ENCODE results near the gene MAP7.

Gene MAP7

GRCh38 chr6:136468711-136469110, 81.5 kb downstream of the MAP7 start:
- no peak for DNase-seq (ENCODE audit: extremely low read depth, low read depth)
- TF ChIP-seq CTCF (IDR thresholded peaks at IDR 0.05; ENCODE audit: low read depth, low read length), result no peak

- DNase-seq (ENCODE audit: extremely low read depth, low read depth), result no peak
Observed at GRCh38 chr6:136467186-136467585, 83.0 kb downstream of the MAP7 start.

GRCh38 chr6:136466777-136467176, 83.4 kb downstream of the MAP7 start:
- no peak for TF ChIP-seq CTCF (IDR thresholded peaks at IDR 0.05; ENCODE audit: low read depth, low read length)
- no peak for DNase-seq (ENCODE audit: extremely low read depth, low read depth)

More at GRCh38 chr6:136467186-136467585, 83.0 kb downstream of the MAP7 start:
- no peak for TF ChIP-seq CTCF (IDR thresholded peaks at IDR 0.05; ENCODE audit: low read depth, low read length)

- TF ChIP-seq CTCF (IDR thresholded peaks at IDR 0.05; ENCODE audit: low read depth, low read length), result no peak
- no peak for DNase-seq (ENCODE audit: extremely low read depth, low read depth)
Observed at GRCh38 chr6:136465766-136466303, 84.4 kb downstream of the MAP7 start.

- no peak for TF ChIP-seq CTCF (IDR thresholded peaks at IDR 0.05; ENCODE audit: low read depth, low read length)
- DNase-seq (ENCODE audit: extremely low read depth, low read depth), result no peak
Observed at GRCh38 chr6:136464874-136465273, 85.3 kb downstream of the MAP7 start.

- no peak for DNase-seq (ENCODE audit: extremely low read depth, low read depth)
- no peak for TF ChIP-seq CTCF (IDR thresholded peaks at IDR 0.05; ENCODE audit: low read depth, low read length)
Observed at GRCh38 chr6:136464148-136464547, 86.1 kb downstream of the MAP7 start.

GRCh38 chr6:136463743-136464142, 86.5 kb downstream of the MAP7 start:
- no peak for DNase-seq (ENCODE audit: extremely low read depth, low read depth)
- no peak for TF ChIP-seq CTCF (IDR thresholded peaks at IDR 0.05; ENCODE audit: low read depth, low read length)
